Stimulated activated CD4-positive, alpha-beta T cell treated with anti-CD3 and anti-CD28 coated beads, Interleukin-15, amount 100 ng/mL, for 48 hours (primary cell): ENCODE results near the gene PTPRN2.

Source experiments
- DNase-seq, 2 donors: peaks; one replicate each; pipeline ENCODE4 v3.0.0-alpha.2; 2020; ENCODE audit warnings: low read depth in 2 of 2

PTPRN2 gene

DNA sequence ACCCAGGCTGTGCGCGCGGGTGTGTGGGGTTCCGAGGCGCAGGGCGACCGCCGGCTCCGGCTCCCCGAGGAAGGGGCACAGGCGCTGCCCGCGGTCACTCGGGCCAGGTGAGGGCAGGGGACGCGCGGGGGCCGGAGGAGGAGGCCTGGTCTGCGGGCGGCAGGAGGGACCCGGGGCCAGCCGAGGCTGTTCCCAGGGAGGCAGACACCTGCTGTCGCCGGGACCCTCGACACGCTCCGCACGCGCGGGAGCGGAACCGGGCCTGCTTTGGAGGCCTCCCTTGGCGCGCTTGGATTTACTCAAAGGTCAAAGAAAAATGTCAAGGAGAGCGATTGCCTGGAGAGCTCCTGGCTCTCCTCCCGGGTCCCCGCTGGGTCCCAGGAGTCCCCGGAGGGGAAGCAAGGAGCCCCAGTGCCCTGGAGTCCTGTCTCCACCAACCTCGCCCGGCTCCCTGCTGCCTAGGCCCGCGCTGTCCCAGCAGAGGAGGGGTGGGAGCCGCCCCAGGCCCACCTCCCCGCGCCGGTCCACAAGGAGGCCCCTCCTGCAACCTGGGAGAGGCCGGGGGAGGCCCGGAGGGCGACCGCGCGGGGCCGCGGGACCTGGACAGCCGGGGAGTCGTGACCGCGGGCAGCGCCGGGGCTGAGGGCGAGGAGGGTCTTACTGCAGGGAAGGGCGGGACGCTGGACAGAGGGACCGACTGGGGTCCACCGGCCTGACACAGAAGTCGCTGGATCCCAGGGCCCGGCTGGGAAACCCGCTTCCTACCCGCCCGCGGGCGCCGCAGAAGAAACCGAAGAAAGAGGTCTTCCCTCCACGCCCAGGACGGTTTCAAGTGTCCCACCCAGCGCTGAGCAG, 902.0 kb downstream of the PTPRN2 start:
- no peak for DNase-seq

DNA sequence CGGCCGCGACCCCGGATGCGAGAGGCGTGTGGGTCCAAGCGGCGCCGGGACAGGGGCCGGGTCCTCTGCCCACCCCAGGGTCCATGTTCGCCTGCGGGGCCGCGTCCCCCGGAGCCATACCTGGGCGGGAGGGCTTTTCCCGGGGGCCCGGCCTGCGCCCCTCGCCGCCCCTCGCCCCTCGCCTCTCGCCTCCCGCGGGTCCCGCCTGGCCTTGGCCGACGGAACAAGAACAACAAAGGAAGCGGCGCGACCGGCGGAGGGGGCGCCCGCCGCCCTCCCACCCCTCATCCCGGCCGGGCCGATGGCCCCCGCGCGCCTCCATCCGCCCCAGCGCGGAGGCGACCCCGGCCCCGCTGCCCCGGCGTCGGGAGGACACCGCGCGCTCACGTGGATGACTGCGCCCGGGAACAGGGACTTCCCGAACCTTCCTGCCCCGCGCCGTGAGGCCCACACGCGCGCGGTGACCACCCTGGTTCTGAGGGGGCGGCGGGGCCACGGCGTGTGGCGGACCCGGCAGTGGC, 902.7 kb downstream of the PTPRN2 start:
- no peak for DNase-seq

DNA sequence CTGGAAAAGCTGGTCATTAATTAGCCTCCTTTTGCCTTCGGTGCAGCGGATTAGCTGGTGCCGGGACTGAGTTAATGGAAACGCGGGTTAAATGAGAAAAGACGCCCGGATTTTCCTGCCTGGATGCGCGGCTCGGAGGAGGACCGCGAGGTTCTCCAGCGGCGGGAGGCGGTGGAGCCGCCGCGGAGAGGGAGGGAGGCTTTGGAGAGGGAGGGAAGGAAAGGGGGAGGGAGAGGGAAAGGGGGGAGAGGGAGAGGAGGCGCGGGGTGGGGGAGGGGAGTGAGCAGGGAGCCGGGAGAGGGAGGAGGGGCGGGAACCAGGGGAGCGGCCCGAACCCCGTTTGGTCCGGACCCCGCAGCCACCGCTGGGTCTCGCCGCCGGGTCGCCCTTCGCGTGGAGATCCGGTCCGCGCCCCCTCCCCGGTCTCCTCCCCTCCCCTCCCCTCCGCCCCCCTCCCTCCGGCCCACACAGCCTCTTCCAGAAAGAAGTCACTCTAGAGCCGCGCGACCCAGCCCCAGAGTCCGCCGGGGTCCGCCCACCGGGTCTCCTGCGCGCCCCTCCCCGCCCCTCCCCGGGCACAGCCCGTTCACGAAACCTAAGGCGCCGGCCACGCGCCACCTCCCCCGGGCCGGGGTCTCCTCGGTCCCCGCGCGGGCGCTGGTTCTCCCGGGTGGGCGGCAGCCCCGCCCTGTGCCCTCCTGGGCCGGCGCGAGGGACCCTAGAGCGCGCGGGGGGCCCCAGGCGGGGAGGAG, 903.3 kb downstream of the PTPRN2 start:
- no peak for DNase-seq

DNA sequence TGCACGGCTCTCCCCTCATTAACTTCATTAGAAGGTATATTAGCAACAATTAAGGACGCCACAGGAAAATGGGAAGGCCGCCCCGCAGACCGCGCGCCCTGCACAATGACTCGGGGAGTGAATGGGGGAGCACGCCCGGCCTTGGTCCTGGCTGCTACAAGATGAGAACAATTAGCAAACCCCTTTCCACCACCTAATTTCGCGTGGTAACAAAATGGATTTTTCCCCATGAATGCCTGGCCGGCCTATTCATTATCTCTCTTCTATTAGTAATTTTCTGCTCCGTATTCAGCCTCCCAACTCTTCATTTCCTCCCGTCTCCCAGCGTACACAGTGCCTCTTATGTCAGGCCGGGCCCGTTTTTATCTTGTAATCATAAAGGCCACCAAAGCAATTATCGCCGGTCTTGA, 903.9 kb downstream of the PTPRN2 start:
- DNase-seq: no peak

GRCh38 chr7:157682946-157683746, 904.5 kb downstream of the PTPRN2 start:
- no peak for DNase-seq

DNA sequence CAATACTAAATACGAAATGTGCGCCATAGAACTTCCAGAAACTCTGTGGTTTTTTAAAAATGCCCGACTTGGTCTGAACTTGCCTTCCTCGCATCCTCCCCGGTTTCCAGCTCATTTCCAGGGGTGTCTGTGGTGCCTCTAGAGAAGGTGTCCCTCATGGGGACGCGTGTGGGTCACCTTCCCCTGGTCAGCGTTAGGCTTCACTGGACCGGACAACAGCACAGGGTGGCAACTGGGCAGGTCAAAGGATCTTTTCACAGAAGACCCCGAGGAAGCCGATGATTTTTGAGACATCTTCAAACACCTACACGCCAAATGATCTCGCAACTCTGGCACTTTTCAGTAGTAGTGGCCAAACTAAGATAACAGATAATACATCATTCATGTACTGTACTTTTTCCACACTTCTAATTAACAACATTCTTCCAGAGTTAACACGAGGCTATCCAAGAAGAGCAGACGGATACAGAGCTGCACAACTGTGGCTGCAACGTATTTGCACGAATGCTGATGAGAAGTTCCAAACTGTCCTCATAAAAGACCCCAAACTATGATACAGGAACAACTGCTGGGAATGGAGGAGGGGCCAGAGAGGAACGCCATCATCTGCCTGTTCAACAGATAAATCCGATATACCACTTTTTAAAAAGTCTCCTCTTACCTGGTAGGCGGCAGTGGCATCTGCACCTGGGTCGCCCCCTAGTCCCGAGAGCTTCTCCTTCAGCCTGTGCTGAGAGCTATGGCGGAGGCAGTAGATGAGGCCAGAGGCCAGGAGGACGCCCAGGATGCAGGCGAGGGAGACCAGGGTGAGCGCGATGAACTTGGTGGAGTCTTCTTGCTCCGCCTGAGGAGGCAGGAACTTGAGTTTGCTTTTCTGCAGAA, 905.3 kb downstream of the PTPRN2 start:
- no peak for DNase-seq

- DNase-seq: no peak
Observed at GRCh38 chr7:157679607-157680006, 908.0 kb downstream of the PTPRN2 start.

GRCh38 chr7:157678501-157678900, 909.1 kb downstream of the PTPRN2 start:
- DNase-seq: no peak

DNA sequence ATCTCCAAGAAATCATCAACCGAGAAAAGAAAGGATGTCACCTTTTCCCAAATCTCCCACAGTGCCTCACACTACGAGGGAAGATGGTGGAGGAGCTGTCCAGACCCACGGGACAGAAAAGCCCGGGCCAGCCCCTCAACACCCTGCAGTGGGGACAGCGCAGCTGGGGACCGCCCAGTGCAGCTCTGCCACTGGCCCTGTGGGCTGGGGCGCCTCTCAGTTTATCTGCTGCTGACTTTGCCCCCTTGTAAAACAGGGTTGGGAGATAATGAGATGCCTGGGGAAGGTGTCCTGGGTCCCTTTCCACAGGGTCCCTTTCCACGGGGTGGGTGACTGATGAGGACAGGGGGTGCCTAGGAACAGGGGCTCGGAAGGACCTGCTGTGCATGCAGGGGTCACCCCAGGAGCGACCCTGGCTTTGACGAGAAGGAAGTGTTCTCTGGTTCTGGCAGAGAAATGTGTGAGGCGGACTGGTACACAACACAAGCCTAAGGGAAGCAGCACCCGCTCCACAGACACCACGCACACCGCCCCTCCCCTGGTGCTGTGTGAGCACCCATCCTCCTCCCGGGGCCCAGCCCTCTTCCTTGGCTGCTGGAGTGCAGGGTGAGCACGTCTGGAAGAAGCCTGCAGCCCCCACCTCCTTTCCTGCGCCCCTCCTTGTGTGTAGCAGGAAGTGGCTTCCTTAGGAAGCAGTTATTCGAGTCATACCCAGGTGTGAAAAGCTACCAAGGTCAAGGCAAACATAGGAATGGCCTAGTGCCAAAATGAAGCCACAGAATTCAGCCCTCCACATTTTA, 911.0 kb downstream of the PTPRN2 start:
- no peak for DNase-seq

DNA sequence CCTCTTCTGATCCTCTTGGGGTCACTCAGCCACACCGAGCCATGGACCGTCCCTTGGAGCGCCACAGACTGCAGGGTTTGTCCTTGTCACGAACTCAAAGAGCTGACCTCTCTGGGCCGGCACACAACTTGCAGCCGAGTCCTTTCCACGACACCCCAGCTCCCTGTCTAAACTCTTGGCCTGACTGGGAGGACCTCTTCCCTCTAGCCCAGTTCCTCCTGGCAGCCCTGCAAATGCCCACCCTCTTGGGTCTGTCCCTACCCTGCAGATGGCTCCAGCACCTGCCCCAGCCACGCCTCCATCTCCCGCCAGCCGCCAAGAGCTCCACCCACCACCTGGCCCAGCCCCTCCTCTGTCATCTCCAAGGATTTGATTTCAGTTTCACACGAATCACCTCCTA, 911.6 kb downstream of the PTPRN2 start:
- DNase-seq: no peak

DNA sequence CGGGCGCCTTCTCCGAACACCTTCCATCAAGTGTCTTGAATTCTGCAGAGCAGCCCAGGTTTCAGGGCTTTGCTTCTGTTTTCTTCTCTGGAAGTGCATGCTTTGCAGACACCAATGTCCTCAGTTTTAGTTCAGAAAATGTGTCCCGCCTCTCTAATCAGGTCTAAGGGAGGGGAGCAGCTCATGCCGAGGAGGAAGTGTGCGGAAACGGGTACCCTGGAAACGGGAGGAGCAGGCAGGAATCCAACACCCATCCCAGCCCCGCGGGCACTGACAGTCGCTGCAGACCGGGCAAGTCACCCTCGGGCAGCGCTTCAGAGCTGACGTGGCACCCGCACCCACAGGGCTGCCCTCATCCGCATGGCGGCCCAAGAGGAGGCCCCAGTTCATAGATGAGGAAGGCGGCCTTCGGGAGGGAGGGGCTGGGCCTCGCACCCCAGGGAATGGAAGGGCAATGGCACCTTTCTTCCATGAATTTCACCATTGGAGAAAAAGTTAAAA, 912.1 kb downstream of the PTPRN2 start:
- DNase-seq: no peak

DNA sequence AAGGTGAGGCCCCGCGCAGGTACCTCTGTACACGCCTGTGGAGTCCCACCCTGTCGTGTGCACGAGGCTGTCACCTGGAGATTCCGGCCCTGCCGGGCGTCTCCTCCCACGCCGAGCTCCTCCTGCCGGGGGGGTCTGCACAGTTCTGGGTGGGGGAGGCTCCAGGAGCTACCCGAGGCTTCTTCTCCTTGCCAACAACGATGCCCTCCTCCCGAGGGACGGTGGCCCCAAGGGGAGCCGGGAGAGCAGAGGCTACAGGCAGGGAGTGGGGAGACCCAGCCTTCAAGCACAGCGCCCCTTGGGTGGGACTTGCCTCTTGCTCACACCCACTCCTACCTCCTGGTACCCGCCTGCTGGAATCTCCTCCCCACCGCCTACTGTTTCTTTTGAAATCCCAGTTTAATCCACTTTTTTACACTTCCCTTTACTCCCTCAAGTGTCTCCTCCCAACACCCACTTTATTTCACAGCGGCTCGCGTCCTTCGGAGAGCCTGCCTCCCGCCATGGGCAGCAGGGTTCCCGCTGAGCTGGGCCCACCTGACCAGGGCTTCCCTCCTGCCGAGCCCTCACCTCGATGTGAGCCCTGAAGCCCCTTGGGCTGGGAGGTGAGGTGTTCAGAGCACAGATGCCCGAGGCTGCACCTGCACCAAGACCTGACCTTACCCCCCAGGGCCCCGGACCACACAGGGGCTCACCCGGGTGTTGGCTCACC, 912.8 kb downstream of the PTPRN2 start:
- no peak for DNase-seq

DNA sequence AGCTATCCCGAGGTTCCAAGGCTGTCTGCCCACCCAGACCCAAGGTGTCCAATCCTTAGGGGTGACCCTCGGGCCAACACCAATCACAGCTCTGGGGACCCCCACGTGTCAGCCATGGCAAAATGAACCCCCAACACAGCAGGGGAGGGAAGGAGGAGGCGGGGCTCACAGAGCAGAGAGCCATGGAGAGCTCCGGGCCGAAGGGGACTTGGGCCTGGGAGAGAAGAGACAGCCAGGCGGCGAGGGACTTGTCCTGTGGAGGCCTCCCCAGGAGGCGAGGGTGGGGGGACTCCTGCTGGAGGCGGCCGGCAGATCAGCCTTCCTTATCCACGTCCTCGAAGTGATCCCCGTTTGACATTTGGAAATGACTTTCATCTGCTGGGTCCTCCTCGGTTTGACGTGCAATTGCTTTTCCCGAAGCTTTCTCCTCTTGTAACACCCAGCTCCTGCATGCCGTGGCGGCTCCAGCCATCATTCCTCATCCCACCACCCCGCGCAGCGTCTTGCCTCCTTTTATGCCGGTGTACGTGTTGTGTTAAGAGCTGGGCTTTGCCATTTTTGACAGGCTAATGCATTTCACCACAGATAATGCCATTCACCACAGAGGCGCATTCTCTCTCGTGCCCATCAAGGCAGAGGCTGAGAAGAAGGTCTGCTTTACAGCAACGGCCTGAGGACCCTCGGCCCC, 913.5 kb downstream of the PTPRN2 start:
- no peak for DNase-seq

GRCh38 chr7:157673573-157673972, 914.0 kb downstream of the PTPRN2 start:
- no peak for DNase-seq

DNA sequence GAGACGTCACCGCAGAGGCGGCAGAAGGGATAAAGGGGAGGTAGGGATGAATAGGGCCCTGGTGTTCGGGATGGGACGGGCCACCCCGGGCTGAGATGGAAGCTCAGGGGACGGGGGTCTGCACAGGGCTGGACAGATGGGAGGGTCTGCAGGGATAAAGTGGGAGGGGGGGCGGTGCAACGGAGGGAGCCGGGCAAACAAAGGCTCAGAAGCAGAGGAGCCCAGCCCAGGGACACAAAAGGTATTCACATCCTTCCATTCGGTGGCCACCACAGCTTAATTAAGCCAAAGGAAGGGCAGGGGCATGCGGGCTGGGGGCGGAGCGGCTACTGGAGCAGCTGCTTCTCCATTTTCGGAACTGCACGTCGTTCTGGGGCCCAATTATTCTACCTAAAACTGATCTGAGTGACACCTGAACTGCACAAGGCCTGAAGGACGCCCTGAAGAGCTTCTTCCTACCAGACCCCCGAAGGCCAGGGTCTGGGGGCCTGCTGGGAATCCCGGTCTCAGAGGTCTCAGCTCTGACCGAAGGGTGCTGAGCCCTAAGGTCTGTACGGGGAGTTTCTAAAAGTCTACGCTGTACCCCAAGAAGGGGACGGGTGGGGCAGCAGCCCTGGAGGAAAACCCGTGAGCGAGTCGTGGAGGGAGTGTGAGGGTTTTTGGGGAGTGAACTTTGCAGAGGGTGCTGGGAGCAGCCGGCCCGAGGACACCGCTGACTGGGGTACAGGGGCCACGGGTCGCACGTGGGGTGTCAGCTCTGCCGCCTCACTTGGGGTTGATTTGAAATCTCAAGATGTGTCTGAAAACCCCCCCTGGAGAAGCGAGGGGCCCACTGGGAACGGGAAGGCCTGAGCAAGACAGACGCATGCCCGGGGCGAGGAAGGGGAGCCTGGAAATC, 916.0 kb downstream of the PTPRN2 start:
- no peak for DNase-seq

DNA sequence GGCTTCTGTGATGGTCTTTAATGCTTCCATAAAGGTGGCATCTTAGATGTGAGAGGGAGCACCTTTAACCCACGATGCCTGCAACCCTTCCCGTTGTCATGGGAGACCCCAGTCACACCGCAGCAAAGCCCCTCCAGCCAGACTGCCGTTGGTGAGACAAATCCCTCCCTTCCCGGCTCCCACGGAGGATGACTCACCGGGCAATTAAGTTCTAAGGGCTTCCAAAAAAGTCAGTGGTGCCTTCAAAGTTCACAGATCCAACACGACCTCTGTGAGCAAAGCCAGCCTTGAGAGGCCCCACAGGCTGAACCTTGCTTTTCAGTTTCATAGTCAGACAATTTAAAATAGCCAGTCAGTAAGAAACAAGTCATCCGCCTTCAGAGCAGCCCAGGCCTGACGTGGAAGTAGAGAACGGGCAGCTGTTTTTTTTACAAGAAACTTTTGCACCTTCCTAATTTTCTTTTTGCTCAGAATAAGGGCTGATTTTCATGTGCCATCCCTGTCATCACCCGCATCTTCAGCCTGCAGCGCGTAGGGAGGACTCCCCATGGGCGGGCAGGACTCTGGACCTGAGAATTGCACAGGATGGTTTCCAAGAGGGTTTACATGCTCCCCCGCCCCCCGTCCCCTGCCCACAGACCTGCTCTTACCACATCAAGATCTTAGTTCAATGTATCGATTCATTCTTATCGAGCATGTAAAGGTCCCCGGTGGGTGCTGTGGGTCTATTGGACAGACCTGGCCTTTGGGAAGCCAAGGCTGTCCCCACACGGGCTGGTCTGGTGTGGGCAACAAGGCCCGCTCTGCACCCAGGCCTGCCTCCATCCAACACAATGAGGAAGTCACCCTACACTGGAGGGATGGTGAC, 916.9 kb downstream of the PTPRN2 start:
- no peak for DNase-seq
